GM21360 (cell line): ENCODE data around the gene VAV1.

Experiments used
- ATAC-seq: cut with Tn5 transposase; IDR thresholded peaks from one replicate; pipeline ENCODE4 v1.9.1; 2021; ENCODE audit warnings: mild to moderate bottlenecking, moderate library complexity; ENCODE audit not compliant: unreplicated experiment

Gene VAV1

DNA sequence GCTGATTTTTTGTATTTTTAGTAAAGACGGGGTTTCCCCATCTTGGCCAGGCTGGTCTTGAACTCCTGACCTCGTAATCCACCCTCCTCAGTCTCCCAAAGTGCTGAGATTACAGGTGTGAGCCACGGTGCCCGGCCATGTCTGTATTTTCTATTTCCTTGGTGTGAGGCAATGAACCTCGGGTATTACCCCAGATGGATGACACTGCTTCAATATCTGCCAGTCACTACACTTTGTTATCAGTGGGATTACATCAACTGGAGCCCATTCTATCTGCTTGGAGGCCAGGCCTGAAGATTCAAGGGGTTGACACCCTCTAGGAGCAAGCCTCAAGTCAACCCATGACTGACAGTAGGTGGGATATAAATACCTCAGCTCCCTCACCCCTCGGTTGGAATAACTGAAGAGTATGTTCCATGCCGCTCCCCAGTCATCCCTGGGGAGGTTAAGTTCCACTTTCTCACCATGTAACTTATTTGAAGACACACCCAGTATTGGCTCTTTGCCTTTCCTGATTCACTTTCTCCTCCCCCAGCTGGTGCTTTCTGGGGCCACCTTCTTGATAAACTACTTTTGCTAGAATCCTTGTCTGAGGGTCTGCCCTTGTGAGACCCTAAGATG is 113.9 kb downstream of the VAV1 start:
- no peak for ATAC-seq

GRCh38 chr19:6887316-6887715 is 114.8 kb downstream of the VAV1 start, which contains the start of gene ADGRE1:
TSS of gene ADGRE1 (plus strand) at chr19:6887579. CDS start at chr19:6887609, 30 bp downstream.
- no peak for ATAC-seq

DNA sequence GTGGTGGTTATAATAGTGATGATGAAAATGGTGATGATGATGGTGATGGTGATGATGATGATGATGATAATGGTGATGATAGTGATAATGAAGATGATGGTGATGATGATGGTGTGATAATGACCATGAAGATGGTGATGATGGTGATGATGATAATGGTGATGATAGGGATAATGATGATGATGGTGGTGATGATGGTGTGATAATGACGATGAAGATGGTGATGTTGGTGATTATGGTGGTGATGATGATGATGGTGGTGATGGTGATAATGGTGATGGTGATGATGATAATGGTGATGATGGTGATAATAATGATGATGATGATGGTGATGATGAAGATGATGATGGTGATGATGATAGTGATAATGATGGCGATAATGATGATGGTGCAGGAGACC is 116.5 kb downstream of the VAV1 start:
- ATAC-seq = no peak

DNA sequence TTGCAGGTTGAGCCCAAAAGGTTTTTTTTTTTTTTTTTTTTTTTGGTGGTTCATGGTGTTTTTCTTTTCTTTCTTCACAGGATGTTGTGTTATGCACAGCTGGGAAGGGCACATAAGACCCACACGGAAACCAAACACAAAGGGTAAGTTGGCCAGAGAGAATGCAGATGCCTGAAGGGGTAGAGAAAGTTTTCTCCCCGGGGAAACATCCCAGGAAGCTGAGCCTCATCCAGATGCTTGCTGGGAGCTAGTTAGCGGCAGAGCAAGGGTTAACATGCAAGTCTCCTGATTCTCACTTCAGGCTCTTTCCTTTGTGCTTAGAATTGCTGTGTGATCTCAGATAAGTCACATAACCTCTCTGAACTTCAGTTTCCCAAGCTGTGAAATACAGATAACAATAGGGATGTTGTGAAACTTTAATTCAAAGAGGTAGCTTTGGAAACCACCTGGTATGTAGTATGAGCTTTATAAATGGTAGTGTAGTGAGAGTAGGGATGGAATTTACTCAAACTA is 117.9 kb downstream of the VAV1 start:
- ATAC-seq = no peak

- no peak for ATAC-seq
These were observed 118.4 kb downstream of the VAV1 start for GRCh38 chr19:6890938-6891337.

- no peak for ATAC-seq
These were observed 119.4 kb downstream of the VAV1 start for GRCh38 chr19:6891761-6892385.

DNA sequence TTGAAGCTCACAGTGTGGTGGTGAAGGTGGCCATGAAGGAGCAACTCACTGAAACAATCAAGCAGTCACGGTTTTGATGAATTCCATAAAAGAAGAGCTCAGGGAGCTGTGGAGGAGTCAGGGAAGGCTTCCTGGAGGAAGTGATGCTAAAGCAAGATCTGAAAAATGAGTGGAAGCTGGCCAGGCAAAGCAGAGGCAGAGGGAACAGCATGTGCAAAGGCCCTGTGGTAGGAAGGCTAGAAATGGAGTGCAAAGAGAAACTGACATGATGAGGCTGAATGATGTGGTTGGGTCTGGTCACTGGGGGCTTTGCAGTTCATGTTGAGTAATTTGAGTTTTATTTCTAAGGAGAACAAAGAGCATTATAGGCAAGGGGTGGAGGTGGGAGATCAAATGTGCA is 121.8 kb downstream of the VAV1 start:
- no peak for ATAC-seq

DNA sequence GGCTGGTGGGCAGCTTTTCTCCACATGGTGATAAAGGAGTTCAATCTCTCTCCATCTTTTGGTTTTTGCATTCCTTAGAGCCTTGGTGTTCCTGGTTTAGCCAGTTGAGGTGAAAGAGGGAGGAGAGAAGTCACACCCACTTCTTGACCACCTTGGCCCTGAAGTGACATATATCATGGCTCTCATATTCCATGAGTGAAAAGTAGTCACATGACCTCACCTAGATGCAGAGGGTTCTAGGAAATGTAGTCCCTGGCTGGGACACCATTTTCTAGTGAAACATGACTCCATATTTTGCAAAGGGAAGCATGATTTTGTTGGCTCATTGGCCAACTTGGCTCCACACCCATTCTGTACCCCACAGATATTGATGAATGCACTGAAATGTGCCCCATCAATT is 130.9 kb downstream of the VAV1 start:
- no peak for ATAC-seq

GRCh38 chr19:6906559-6907060 is 134.1 kb downstream of the VAV1 start:
- ATAC-seq = no peak
